22Rv1 (cell line): Measurements from ENCODE around the gene STXBP1.

ENCODE experiments used
- H3K27ac ChIP-seq: fragments of 450-650 bp; 2 replicates; pipeline ENCODE4 v1.5.1; 2017
- ZFX ChIP-seq: fragments of 450-650 bp; IDR thresholded peaks from 2 replicates; pipeline ENCODE4 v1.6.1; 2017; ENCODE audit warnings: antibody characterized with exemption, borderline replicate concordance
- TF ChIP-seq, protein P1 (sequence below): fragments of 450-650 bp; IDR thresholded peaks from 2 replicates; pipeline ENCODE4 v1.5.1; 2017; ENCODE audit warnings: mild to moderate bottlenecking

STXBP1 gene

DNA sequence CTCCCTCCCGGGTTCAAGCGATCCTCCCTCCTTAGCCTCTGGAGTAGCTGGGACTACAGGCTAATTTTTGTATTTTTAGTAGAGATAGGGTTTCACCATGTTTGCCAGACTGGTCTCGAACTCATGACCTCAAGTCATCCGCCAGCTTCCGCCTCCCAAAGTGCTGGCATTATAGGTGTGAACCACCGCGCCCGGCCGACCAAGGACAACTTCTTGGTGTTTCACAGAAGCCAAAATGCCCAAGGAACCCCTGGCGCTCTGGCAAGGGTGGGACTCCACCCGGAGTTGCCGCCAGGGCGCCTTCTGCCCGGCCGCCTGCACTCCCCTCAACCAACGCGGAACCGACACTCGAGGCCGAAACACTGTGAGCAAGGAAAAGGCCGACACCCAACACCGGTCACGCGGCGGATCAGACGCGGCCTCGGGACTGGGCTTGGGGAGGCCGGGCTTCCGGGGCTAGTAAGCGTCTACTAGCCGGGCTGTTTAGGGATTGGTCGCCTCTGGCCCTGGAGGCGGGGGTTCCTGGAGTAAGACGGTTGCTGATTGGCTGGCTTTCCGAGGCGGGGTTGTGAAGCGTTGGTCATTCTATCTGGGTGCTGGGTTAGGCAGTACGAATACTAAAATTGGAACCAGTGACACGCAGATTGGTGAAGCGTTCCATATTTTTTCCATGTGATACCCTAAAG lies 87.1 kb downstream of the STXBP1 start:
- H3K27ac ChIP-seq, result peak overlapping the region; percentile 62
- TF ChIP-seq, protein P1, sequence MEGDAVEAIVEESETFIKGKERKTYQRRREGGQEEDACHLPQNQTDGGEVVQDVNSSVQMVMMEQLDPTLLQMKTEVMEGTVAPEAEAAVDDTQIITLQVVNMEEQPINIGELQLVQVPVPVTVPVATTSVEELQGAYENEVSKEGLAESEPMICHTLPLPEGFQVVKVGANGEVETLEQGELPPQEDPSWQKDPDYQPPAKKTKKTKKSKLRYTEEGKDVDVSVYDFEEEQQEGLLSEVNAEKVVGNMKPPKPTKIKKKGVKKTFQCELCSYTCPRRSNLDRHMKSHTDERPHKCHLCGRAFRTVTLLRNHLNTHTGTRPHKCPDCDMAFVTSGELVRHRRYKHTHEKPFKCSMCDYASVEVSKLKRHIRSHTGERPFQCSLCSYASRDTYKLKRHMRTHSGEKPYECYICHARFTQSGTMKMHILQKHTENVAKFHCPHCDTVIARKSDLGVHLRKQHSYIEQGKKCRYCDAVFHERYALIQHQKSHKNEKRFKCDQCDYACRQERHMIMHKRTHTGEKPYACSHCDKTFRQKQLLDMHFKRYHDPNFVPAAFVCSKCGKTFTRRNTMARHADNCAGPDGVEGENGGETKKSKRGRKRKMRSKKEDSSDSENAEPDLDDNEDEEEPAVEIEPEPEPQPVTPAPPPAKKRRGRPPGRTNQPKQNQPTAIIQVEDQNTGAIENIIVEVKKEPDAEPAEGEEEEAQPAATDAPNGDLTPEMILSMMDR, result no peak
- TF ChIP-seq ZFX, result no peak

DNA sequence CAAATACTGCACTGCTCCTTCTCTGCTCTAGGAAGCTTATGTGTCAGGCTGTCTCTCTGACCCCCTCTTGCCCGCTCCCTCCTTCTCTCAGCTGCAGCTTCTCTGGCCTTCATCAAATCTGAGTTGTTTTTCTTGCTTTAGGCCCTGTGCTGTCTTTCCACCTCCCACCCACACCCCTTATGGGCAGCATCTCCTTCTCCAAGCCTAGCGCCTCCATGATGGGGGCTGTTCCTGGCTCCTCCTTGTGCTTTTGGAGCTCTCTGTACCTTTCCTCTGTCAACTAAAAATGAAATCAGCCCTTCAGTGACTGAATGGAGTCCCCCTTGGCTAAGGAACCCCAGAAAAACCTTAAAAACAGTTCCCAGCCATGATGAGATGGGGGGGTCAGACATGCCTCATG lies 88.1 kb downstream of the STXBP1 start:
- TF ChIP-seq, protein P1, result no peak
- TF ChIP-seq ZFX, result no peak
- H3K27ac ChIP-seq, result peak overlapping the region; percentile 62; the same call in 1 of the 2 replicates

DNA sequence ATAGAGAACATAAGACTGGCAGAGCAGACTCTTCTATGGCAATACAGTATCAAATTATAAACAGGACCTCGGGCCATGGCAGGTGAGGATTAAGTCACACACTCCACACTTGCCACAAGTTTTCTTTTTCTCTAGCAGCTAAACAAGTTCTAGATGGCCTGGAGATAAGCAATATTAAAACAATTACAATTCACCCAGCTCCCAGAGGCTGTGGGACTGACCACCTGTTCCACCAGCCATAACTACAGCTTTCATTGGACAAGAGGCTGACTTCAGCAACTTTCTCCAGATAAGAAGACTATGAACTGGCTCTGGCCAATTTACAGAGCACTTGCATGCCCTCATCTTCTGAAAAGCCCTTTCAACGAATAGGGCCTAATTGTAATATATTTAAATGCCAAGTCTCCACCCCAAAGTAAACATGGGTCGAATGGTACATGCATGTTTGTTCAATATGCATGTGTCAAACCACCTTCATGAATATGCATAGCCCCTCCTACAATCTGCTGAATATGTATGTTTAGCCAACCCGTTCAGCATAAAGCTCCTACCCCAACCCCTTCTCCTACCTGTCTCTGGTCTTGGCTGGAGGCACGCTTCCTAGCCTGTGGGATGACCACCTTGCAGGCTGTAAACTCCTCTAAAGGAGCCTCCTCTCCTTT lies 88.6 kb downstream of the STXBP1 start:
- H3K27ac ChIP-seq, result peak overlapping the region; percentile 62; the same call in 1 of the 2 replicates

DNA sequence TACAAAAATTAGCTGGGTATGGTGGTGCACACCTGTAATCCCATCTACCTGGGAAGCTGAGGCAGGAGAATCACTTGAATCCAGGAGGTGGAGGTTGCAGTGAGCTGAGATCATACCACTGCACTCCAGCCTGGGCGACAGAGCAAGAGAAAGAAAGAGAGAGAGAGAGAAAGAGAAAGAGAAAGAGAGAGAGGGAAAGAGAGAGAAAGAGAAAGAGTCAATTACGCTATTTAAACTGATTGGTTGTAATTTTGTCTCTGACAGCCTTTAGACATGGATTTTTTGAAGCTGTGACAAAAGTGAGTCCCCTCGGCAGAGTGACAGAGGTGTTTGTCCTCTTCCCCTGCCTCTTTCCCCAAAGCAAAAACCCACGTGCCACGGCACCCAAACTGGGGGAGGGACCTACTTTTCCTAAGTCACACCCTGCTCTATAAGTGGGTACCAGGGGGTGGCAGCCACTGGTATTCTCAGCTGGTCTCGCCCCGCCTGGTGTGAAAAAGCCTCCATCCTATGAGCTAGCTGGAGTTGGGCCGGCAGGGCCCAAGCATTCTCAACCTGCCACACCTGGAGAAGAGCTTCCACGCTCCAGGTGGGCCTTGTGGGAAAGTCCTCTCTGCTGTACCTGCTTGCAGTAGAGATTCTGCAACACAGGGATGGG lies 91.3 kb downstream of the STXBP1 start:
- TF ChIP-seq ZFX, result no peak
- TF ChIP-seq, protein P1, result no peak
- no peak overlapping the region for H3K27ac ChIP-seq

More for the DNA sequence above, 88.6 kb downstream of the STXBP1 start:
- TF ChIP-seq, protein P1, result no peak
- no peak for TF ChIP-seq ZFX

DNA sequence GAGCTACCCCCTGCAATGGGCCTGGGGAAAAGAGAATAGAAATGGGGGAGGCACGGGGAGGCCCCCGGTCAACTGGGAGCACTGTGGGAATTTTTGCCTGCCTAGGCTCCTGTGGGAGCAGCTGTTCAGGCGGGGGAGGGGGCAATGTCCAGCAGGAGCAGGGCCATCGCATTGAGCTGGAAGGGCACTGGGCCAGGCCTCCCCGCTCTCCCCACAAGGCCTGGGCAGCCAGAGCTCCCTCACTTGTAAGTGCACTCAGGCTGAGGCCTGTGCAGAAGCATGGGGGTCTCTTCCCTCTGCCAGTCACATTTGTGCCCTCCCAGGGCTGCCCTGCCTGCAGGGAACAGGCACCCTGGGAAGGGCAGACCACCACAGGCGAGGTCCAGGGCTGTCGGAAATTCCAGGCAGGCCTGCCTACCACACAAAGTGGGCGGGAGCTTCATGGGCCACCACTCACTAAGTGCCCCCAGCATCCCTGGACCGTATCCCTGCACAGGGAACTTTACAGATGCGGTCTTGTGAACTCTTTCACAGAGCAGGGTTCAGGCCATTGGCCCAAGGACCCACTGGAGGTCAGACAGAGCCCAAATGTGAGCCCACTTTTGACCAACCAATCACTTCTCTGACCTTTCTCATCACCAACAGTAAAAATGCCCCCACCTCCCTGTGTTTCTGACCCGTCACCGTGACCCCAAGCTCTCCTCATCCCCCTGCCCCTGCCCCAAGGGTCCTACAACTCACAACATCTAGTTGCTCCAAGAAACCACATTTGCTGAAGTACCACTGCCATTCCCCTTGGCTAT lies 93.7 kb downstream of the STXBP1 start:
- TF ChIP-seq, protein P1, result no peak
- TF ChIP-seq ZFX, result no peak

DNA sequence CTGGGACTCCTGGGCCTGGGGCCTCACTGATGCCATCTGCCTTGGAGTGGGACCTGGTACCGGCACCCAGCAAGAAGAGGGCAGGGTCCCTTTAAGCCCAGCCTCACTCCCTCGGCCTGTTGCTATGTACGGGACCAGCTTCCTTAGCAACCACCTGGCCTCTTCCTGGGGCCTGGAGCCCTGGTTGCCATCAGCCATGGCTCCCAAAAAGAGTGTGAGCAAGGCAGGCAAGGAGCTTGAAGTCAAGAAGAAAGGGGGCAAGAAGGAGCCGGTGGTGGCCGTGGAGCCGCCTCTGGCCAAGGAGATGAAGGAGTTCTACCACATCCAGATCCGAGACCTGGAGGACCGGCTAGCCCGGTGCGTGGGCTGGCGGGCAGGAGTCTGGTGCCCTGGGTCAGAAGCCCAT lies 94.8 kb downstream of the STXBP1 start, which contains the start of gene CFAP157:
Gene CFAP157 (plus strand): TSS at position 153 of the 406 bp plus-strand sequence. CDS start 44 bp downstream, at position 197.
- TF ChIP-seq, protein P1, result no peak
- no peak for TF ChIP-seq ZFX
- H3K27ac ChIP-seq, result peak within 1 kb of the TSS; percentile 25; the same call in 1 of the 2 replicates

More for the DNA sequence above, 93.7 kb downstream of the STXBP1 start:
- H3K27ac ChIP-seq, result no peak overlapping the region
